Measurements from ENCODE around the gene WDR59. TPM values are rescaled to one million over a fixed set of nuclear protein-coding genes. Genes with fewer than 3 reads are reported as not detected.

WDR59 gene
- total and polyA plus RNA-seq, 9 of the 15 experiments (the other 6 are each of a cell fraction or from before 2014, with no cell fraction given): 12.7 to 126 (median 34.7) TPM

DNA sequence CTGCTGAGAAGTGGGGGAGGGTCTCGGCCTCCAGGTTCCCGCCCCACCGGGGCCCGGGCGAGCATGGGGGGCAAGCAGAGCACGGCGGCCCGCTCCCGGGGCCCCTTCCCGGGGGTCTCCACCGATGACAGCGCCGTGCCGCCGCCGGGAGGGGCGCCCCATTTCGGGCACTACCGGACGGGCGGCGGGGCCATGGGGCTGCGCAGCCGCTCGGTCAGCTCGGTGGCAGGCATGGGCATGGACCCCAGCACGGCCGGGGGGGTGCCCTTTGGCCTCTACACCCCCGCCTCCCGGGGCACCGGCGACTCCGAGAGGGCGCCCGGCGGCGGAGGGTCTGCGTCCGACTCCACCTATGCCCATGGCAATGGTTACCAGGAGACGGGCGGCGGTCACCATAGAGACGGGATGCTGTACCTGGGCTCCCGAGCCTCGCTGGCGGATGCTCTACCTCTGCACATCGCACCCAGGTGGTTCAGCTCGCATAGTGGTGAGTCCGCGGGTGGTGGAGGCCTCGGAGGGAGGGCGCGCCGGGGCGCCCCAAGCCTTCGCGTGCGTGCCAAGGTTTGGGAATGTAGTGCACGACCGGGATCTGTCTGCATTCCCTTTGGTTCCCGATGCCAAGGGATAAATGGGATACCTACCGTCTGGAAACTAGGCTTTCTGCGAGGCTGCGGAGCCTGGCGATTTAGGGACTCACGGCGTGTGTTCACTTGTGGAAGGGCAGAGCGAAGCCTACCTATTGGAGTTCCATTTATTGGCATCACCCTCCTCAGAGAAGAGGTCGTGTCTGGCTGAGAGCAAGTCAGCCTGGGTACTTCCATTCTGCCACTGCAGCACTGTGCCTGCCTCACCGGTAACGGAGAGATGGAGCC is 14.9 kb upstream of the WDR59 start (continued):
- TF ChIP-seq, protein P1, sequence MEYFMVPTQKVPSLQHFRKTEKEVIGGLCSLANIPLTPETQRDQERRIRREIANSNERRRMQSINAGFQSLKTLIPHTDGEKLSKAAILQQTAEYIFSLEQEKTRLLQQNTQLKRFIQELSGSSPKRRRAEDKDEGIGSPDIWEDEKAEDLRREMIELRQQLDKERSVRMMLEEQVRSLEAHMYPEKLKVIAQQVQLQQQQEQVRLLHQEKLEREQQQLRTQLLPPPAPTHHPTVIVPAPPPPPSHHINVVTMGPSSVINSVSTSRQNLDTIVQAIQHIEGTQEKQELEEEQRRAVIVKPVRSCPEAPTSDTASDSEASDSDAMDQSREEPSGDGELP (CRISPR knock-in tag; IDR thresholded peaks at IDR 0.05; ENCODE audit: borderline replicate concordance): 0 out of 2 replicates have a peak, but pooled peaks have one; percentile 14
- 0 out of 2 replicates have a peak, but pooled peaks have one; percentile 3 for TF ChIP-seq L3MBTL2 (IDR thresholded peaks at IDR 0.05)
- TF ChIP-seq, protein P2, sequence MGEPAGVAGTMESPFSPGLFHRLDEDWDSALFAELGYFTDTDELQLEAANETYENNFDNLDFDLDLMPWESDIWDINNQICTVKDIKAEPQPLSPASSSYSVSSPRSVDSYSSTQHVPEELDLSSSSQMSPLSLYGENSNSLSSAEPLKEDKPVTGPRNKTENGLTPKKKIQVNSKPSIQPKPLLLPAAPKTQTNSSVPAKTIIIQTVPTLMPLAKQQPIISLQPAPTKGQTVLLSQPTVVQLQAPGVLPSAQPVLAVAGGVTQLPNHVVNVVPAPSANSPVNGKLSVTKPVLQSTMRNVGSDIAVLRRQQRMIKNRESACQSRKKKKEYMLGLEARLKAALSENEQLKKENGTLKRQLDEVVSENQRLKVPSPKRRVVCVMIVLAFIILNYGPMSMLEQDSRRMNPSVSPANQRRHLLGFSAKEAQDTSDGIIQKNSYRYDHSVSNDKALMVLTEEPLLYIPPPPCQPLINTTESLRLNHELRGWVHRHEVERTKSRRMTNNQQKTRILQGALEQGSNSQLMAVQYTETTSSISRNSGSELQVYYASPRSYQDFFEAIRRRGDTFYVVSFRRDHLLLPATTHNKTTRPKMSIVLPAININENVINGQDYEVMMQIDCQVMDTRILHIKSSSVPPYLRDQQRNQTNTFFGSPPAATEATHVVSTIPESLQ (CRISPR knock-in tag; IDR thresholded peaks at IDR 0.05): 0 out of 2 replicates have a peak, but pooled peaks have one; percentile 51
- TF ChIP-seq MXI1 (IDR thresholded peaks at IDR 0.05; ENCODE audit: low read depth, low read length): 0 out of 2 replicates have a peak, but pooled peaks have one; percentile 55
- no peak for TF ChIP-seq DIDO1 (tag; IDR thresholded peaks at IDR 0.05; ENCODE audit: low read depth)
- no peak for TF ChIP-seq PYGO2 (tag; IDR thresholded peaks at IDR 0.05)
